K562 (cell line): ENCODE measurements around the gene CHERP. TPM values are rescaled to one million over a fixed set of nuclear protein-coding genes. Genes with fewer than 3 reads are reported as not detected.
A peak's percentile ranks its signal among the peaks of the same experiment; 100 is the strongest.

ENCODE experiments used
- BDP1 ChIP-seq: IDR thresholded peaks from 3 replicates; pipeline ENCODE4 v1.6.1; 2011; ENCODE audit not compliant: insufficient read length, insufficient read depth
- CBFB ChIP-seq: sonication (generic); formaldehyde crosslinking; IDR thresholded peaks from 2 replicates; pipeline ENCODE4 v1.4.0; 2020; ENCODE audit warnings: mild to moderate bottlenecking, missing genetic modification reagents
- KDM5B ChIP-seq: fragments of 200-600 bp; sonication (generic); IDR thresholded peaks from 2 replicates; pipeline ENCODE4 v1.6.1; 2012; ENCODE audit warnings: low read depth, mild to moderate bottlenecking, moderate library complexity, low read length, control low read depth, inconsistent platforms; ENCODE audit not compliant: insufficient replicate concordance
- MYBL2 ChIP-seq, 2 experiments: fragments of 450-650 bp in 1 of 2; sonication (generic) in 1 of 2; formaldehyde crosslinking in 1 of 2; IDR thresholded peaks; 2 replicates each; pipeline versions ENCODE4 v1.6.1 to v1.8.1; 2017 to 2022; ENCODE audit warnings: borderline replicate concordance in 1 of 2, inconsistent platforms in 1 of 2, low read depth in 1 of 2, mild to moderate bottlenecking in 1 of 2, missing genetic modification reagents in 1 of 2, moderate library complexity in 1 of 2
- ZBTB34 ChIP-seq: fragments of 250-450 bp; sonication (Bioruptor Pico); IDR thresholded peaks from 2 replicates; pipeline ENCODE4 v1.8.0; 2021; ENCODE audit warnings: mild to moderate bottlenecking, moderate library complexity
- polyA plus RNA-seq, 8 experiments: library from polyadenylated mRNA; depleted of rRNA in 4 of 8; stranded (reverse) in 5 of 8; unstranded in 3 of 8; fragments of >200 nt; fragmentation: Nextera tagmentation in 2 of 8; fragmentation: Illumina TruSeq in 1 of 8; extraction: Ambion mirVana in 2 of 8; extraction: Trizol in 1 of 8; gene quantifications; 2 replicates each; pipeline versions ENCODE4 v1.2.1 to v1.2.3, GENCODE V29; 2011 to 2014; ENCODE audit warnings: inconsistent platforms in 1 of 8, missing spikeins in 1 of 8
- total RNA-seq, 7 experiments: library from RNA; depleted of rRNA in 6 of 7; stranded (reverse); fragments of >200 nt in 6 of 7; fragmentation: Illumina TruSeq in 2 of 7; extraction: Trizol in 2 of 7; gene quantifications; 2 replicates each; pipeline versions ENCODE4 v1.2.1 to v1.2.3, GENCODE V29; 2011 to 2021; ENCODE audit warnings: low replicate concordance in 1 of 7
- TF ChIP-seq, protein P1 (sequence below): fragments of 150-350 bp; conservative IDR thresholded peaks from 2 replicates; pipeline ENCODE4 v1.6.1; 2014; ENCODE audit warnings: low read length
- TF ChIP-seq, protein P2 (sequence below): fragments of 250-450 bp; sonication (Bioruptor Pico); IDR thresholded peaks from 2 replicates; pipeline ENCODE4 v1.4.0; 2020; ENCODE audit warnings: mild to moderate bottlenecking, moderate library complexity, borderline replicate concordance
- TF ChIP-seq, protein P3 (sequence below), 2 experiments: fragments of 450-650 bp; formaldehyde crosslinking in 1 of 2; IDR thresholded peaks; 2 replicates each; pipeline versions ENCODE4 v1.4.0 to v1.6.1; 2014 to 2020; ENCODE audit warnings: mild to moderate bottlenecking in 2 of 2, borderline replicate concordance in 1 of 2, low read depth in 1 of 2
- TF ChIP-seq, protein P4 (sequence below): IDR thresholded peaks from 2 replicates; pipeline ENCODE4 v1.6.1; 2014; ENCODE audit warnings: antibody characterized with exemption

CHERP gene
- total and polyA plus RNA-seq, 9 of the 15 experiments (the other 6 are each of a cell fraction or from before 2014, with no cell fraction given) = 0.60 to 85.1 (median 7.8) TPM

DNA sequence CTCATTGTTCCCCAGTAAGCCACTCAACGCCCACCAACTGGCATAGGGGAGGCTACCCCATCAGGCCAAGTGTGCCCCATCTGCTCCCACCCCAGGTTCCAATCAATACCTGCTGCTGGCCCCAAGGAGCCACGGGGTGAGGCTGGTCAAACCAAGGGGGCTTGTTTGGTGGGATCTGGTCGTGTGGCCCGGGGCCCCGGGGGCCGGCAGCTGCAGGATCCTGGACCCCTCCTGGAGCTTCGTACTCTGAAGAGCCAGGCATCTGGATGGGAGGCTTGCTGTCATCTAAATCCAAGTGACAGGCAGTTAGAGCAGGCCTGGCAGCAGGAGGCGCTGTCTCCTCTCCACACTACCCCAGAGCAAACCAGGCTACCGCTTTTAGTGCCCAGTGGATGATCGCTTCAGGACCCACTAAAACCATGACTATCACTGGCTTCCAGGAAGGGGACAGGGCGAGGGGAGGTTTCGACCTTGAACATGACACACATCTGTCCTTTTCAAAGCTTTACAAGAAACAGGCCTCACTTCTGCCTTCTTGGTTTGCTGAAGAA is 14.2 kb downstream of the CHERP start (continued):
- TF ChIP-seq, protein P1, sequence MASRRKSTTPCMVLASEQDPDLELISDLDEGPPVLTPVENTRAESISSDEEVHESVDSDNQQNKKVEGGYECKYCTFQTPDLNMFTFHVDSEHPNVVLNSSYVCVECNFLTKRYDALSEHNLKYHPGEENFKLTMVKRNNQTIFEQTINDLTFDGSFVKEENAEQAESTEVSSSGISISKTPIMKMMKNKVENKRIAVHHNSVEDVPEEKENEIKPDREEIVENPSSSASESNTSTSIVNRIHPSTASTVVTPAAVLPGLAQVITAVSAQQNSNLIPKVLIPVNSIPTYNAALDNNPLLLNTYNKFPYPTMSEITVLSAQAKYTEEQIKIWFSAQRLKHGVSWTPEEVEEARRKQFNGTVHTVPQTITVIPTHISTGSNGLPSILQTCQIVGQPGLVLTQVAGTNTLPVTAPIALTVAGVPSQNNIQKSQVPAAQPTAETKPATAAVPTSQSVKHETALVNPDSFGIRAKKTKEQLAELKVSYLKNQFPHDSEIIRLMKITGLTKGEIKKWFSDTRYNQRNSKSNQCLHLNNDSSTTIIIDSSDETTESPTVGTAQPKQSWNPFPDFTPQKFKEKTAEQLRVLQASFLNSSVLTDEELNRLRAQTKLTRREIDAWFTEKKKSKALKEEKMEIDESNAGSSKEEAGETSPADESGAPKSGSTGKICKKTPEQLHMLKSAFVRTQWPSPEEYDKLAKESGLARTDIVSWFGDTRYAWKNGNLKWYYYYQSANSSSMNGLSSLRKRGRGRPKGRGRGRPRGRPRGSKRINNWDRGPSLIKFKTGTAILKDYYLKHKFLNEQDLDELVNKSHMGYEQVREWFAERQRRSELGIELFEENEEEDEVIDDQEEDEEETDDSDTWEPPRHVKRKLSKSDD = no peak
- TF ChIP-seq, protein P2, sequence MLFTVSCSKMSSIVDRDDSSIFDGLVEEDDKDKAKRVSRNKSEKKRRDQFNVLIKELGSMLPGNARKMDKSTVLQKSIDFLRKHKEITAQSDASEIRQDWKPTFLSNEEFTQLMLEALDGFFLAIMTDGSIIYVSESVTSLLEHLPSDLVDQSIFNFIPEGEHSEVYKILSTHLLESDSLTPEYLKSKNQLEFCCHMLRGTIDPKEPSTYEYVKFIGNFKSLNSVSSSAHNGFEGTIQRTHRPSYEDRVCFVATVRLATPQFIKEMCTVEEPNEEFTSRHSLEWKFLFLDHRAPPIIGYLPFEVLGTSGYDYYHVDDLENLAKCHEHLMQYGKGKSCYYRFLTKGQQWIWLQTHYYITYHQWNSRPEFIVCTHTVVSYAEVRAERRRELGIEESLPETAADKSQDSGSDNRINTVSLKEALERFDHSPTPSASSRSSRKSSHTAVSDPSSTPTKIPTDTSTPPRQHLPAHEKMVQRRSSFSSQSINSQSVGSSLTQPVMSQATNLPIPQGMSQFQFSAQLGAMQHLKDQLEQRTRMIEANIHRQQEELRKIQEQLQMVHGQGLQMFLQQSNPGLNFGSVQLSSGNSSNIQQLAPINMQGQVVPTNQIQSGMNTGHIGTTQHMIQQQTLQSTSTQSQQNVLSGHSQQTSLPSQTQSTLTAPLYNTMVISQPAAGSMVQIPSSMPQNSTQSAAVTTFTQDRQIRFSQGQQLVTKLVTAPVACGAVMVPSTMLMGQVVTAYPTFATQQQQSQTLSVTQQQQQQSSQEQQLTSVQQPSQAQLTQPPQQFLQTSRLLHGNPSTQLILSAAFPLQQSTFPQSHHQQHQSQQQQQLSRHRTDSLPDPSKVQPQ (CRISPR knock-in tag) = no peak
- TF ChIP-seq KDM5B (no peak), ZBTB34 (CRISPR knock-in tag) (no peak), CBFB (no peak), BDP1 (no peak), MYBL2 (IDR thresholded peaks at IDR 0.05; ENCODE audit: low read depth) (no peak), MYBL2 (CRISPR knock-in tag; IDR thresholded peaks at IDR 0.05; ENCODE audit: borderline replicate concordance) (no peak)
- TF ChIP-seq, protein P3, sequence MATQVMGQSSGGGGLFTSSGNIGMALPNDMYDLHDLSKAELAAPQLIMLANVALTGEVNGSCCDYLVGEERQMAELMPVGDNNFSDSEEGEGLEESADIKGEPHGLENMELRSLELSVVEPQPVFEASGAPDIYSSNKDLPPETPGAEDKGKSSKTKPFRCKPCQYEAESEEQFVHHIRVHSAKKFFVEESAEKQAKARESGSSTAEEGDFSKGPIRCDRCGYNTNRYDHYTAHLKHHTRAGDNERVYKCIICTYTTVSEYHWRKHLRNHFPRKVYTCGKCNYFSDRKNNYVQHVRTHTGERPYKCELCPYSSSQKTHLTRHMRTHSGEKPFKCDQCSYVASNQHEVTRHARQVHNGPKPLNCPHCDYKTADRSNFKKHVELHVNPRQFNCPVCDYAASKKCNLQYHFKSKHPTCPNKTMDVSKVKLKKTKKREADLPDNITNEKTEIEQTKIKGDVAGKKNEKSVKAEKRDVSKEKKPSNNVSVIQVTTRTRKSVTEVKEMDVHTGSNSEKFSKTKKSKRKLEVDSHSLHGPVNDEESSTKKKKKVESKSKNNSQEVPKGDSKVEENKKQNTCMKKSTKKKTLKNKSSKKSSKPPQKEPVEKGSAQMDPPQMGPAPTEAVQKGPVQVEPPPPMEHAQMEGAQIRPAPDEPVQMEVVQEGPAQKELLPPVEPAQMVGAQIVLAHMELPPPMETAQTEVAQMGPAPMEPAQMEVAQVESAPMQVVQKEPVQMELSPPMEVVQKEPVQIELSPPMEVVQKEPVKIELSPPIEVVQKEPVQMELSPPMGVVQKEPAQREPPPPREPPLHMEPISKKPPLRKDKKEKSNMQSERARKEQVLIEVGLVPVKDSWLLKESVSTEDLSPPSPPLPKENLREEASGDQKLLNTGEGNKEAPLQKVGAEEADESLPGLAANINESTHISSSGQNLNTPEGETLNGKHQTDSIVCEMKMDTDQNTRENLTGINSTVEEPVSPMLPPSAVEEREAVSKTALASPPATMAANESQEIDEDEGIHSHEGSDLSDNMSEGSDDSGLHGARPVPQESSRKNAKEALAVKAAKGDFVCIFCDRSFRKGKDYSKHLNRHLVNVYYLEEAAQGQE (IDR thresholded peaks at IDR 0.05; ENCODE audit: borderline replicate concordance) = peak; percentile 33; the same call in 1 of the 2 replicates
- TF ChIP-seq, protein P3 (CRISPR knock-in tag; IDR thresholded peaks at IDR 0.05; ENCODE audit: low read depth) = no peak
- TF ChIP-seq, protein P4, sequence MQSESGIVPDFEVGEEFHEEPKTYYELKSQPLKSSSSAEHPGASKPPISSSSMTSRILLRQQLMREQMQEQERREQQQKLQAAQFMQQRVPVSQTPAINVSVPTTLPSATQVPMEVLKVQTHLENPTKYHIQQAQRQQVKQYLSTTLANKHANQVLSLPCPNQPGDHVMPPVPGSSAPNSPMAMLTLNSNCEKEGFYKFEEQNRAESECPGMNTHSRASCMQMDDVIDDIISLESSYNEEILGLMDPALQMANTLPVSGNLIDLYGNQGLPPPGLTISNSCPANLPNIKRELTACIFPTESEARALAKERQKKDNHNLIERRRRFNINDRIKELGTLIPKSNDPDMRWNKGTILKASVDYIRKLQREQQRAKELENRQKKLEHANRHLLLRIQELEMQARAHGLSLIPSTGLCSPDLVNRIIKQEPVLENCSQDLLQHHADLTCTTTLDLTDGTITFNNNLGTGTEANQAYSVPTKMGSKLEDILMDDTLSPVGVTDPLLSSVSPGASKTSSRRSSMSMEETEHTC = no peak
